Keratinocyte (primary cell): ENCODE results near the gene NOTCH1.

Experiments
- CTCF ChIP-seq, 3 experiments: IDR thresholded peaks in 1 of 3; conservative IDR thresholded peaks in 1 of 3; optimal IDR thresholded peaks in 1 of 3; 2 replicates in 2 of 3; 3 replicates in 1 of 3; pipeline versions ENCODE3 to v1.5.1; 2011; ENCODE audit warnings: low read length in 3 of 3, mild to moderate bottlenecking in 3 of 3, moderate library complexity in 2 of 3, control low read depth in 1 of 3, inconsistent platforms in 1 of 3; ENCODE audit not compliant: insufficient read depth in 2 of 3; ENCODE audit errors: extremely low read depth in 1 of 3
- EZH2 ChIP-seq: IDR thresholded peaks from one replicate; pipeline ENCODE4 v1.6.1; 2012; ENCODE audit warnings: inconsistent platforms, mild to moderate bottlenecking, low read length, moderate library complexity

GRCh38 chr9:136504512-136505348, 41.1 kb downstream of the NOTCH1 start:
- TF ChIP-seq CTCF (optimal IDR thresholded peaks at IDR 0.05 in 1 of 3, IDR thresholded peaks at IDR 0.05 in 1 of 3, conservative IDR thresholded peaks at IDR 0.05 in 1 of 3; ENCODE audit: extremely low read depth in 1 of 3, insufficient read depth in 2 of 3, low read length in 3 of 3) = no peak
- no peak for TF ChIP-seq EZH2
